GM23338 (cell line): ENCODE data around the gene CBY1. TPM values are rescaled to one million over a fixed set of nuclear protein-coding genes. Genes with fewer than 3 reads are reported as not detected.

Experiments used
- ATAC-seq: fragments of 200-7000 bp; cut with Tn5 transposase; 3 replicates; pipeline ENCODE4 v1.9.1; 2020
- DNase-seq: peaks from one replicate; pipeline ENCODE4 v3.0.0-alpha.2; 2015; ENCODE audit warnings: low spot score
- H2AFZ ChIP-seq: fragments of 200-600 bp; sonication (generic); 2 replicates; pipeline ENCODE4 v1.8.0; 2016; ENCODE audit warnings: antibody characterized with exemption, mild to moderate bottlenecking, moderate library complexity
- H3F3A ChIP-seq: fragments of 200-600 bp; sonication (generic); replicated peaks from 2 replicates; pipeline ENCODE4 v1.8.0; 2017; ENCODE audit warnings: antibody characterized with exemption, mixed run types, low read depth
- H3K27ac ChIP-seq: fragments of 200-600 bp; sonication (generic); 2 replicates; pipeline ENCODE4 v1.6.1; 2016; ENCODE audit warnings: low read depth
- H3K27me3 ChIP-seq: fragments of 200-600 bp; sonication (generic); 2 replicates; pipeline ENCODE4 v1.8.0; 2016; ENCODE audit warnings: mild to moderate bottlenecking, mixed run types, moderate library complexity; ENCODE audit not compliant: insufficient read depth
- H3K36me3 ChIP-seq: fragments of 200-600 bp; sonication (generic); 2 replicates; pipeline ENCODE4 v1.8.0; 2016; ENCODE audit warnings: mild to moderate bottlenecking; ENCODE audit not compliant: insufficient read depth
- H3K4me1 ChIP-seq: fragments of 200-600 bp; sonication (generic); 2 replicates; pipeline ENCODE4 v1.8.0; 2016; ENCODE audit warnings: mild to moderate bottlenecking, moderate library complexity; ENCODE audit not compliant: insufficient read depth
- H3K4me2 ChIP-seq: fragments of 200-600 bp; sonication (generic); 2 replicates; pipeline ENCODE4 v1.7.1; 2017; ENCODE audit warnings: mixed run types
- H3K4me3 ChIP-seq: fragments of 200-600 bp; sonication (generic); 2 replicates; pipeline ENCODE4 v1.6.1; 2016; ENCODE audit warnings: mixed run types
- H3K79me2 ChIP-seq: fragments of 200-600 bp; sonication (generic); replicated peaks from 2 replicates; pipeline ENCODE4 v1.8.0; 2017; ENCODE audit warnings: mild to moderate bottlenecking; ENCODE audit not compliant: insufficient read depth
- H3K9me2 ChIP-seq: fragments of 200-600 bp; sonication (generic); 2 replicates; pipeline ENCODE4 v1.8.0; 2017; ENCODE audit not compliant: insufficient read depth
- H4K20me1 ChIP-seq: fragments of 200-600 bp; sonication (generic); replicated peaks from 2 replicates; pipeline ENCODE4 v1.8.0; 2017; ENCODE audit warnings: mild to moderate bottlenecking; ENCODE audit not compliant: insufficient read depth
- H3K27ac Mint-ChIP-seq: 2 replicates; pipeline ENCODE4 v1.8.0; 2020; ENCODE audit warnings: inconsistent platforms, mild to moderate bottlenecking, moderate library complexity, mixed read lengths
- H3K27me3 Mint-ChIP-seq: 3 replicates; pipeline ENCODE4 v1.8.0; 2022; ENCODE audit warnings: low read depth, mild to moderate bottlenecking, moderate library complexity, mixed read lengths, inconsistent platforms; ENCODE audit not compliant: insufficient read depth, poor library complexity
- H3K36me3 Mint-ChIP-seq: 3 replicates; pipeline ENCODE4 v1.8.0; 2021; ENCODE audit warnings: low read depth, mild to moderate bottlenecking, inconsistent platforms, moderate library complexity, mixed read lengths
- H3K4me1 Mint-ChIP-seq: 3 replicates; pipeline ENCODE4 v1.8.0; 2020; ENCODE audit warnings: mild to moderate bottlenecking, inconsistent platforms, mixed read lengths
- H3K4me3 Mint-ChIP-seq: 3 replicates; pipeline ENCODE4 v1.8.0; 2021; ENCODE audit warnings: moderate library complexity, mild to moderate bottlenecking, inconsistent platforms, mixed read lengths
- H3K9me3 Mint-ChIP-seq: 3 replicates; pipeline ENCODE4 v1.8.0; 2020; ENCODE audit warnings: moderate library complexity, mild to moderate bottlenecking, inconsistent platforms, mixed read lengths
- REST ChIP-seq: IDR thresholded peaks from one replicate; pipeline ENCODE4 v1.6.1; 2018; ENCODE audit warnings: antibody characterized with exemption; ENCODE audit not compliant: unreplicated experiment
- STAT1 ChIP-seq: IDR thresholded peaks from one replicate; pipeline ENCODE4 v1.6.1; 2016; ENCODE audit warnings: antibody characterized with exemption; ENCODE audit not compliant: unreplicated experiment
- polyA plus RNA-seq: library from polyadenylated mRNA; unstranded; fragments of >200 nt; fragmentation: Nextera tagmentation; extraction: Ambion mirVana; gene quantifications from 2 replicates; pipeline ENCODE4 v1.2.1, GENCODE V29; 2016
- total RNA-seq: library from RNA; depleted of rRNA; stranded (reverse); fragments of >200 nt; shearing (Covaris generic); gene quantifications from 2 replicates; pipeline ENCODE4 v1.2.3, GENCODE V29; 2014
- TF ChIP-seq, protein P1 (sequence below): fragments of 250-450 bp; sonication (Bioruptor Pico); IDR thresholded peaks from 2 replicates; pipeline ENCODE4 v1.5.0; 2020; ENCODE audit warnings: mild to moderate bottlenecking, moderate library complexity
- TF ChIP-seq, protein P2 (sequence below), 2 experiments: fragments of 200-600 bp in 1 of 2; sonication (generic) in 1 of 2; conservative IDR thresholded peaks; 2 replicates each; pipeline versions ENCODE4 v1.5.1 to v1.6.1; 2016 to 2017; ENCODE audit warnings: antibody characterized with exemption in 2 of 2, low read depth in 2 of 2, mild to moderate bottlenecking in 2 of 2, moderate library complexity in 1 of 2

Gene CBY1
- total and polyA plus RNA-seq, 2 experiments from 2014 or later = 12.8 to 36.4 TPM

DNA sequence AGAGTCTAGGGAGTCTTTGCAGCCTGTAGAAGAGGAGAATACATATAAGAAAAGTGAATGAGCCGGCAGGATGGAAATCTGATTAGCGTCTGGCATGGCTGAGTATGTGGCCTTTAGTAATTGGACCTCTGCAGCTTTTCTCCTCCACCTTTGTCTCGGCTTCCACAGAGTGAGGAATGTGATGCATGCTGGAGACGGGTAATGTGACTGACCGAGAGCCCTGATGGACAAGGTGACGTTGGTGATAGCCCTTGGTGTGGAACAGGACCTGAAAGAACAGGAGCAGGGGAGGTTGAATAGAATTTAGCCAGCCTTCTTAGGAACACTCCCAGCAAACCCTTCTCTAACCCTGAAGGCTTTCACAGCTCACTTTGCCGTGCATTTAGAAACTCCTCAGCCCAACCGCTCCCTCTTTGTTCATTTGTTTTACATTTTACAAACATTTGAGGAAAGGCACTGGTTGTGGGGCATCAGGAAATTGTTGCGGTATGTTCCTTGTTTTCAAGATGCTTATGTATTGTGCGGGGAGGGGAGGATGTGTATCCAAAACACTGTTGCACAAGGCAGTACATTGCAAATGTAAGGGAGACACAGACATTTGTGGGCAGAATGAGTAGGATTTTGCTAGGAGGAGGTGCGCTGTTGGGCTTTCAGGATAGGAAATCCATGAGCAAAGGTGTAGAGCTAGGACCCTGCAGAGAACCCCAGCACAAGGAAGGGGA is 56.2 kb downstream of the CBY1 start:
- Histone ChIP-seq H3K4me3 (no peak overlapping the region; the same call in 1 of the 2 replicates), H3K27ac (peak overlapping the region; percentile 79), H2AFZ (no peak overlapping the region), H3K79me2 (peaks cover 81% of the 10 kb centered on the region), H3F3A (0 out of 2 replicates have a peak, but pooled peaks cover 4% of the 10 kb centered on the region), H3K27me3 (no peaks in the 10 kb centered on the region), H3K9me2 (no peaks in the 10 kb centered on the region), H3K4me2 (peak overlapping the region; percentile 63; the same call in 1 of the 2 replicates), H3K4me1 (peaks cover 47% of the 10 kb centered on the region), H3K36me3 (peaks cover 22% of the 10 kb centered on the region; the same call in 1 of the 2 replicates), H4K20me1 (peaks cover 58% of the 10 kb centered on the region)
- Mint-ChIP-seq H3K27ac (peak overlapping the region; percentile 83), H3K36me3 (peaks cover 29% of the 10 kb centered on the region), H3K9me3 (no peaks in the 10 kb centered on the region), H3K4me3 (peak overlapping the region; percentile 27; the same call in 1 of the 3 replicates), H3K4me1 (peaks cover 63% of the 10 kb centered on the region), H3K27me3 (peaks cover 7% of the 10 kb centered on the region)
- TF ChIP-seq REST = no peak
- no peak for TF ChIP-seq STAT1
- TF ChIP-seq, protein P1, sequence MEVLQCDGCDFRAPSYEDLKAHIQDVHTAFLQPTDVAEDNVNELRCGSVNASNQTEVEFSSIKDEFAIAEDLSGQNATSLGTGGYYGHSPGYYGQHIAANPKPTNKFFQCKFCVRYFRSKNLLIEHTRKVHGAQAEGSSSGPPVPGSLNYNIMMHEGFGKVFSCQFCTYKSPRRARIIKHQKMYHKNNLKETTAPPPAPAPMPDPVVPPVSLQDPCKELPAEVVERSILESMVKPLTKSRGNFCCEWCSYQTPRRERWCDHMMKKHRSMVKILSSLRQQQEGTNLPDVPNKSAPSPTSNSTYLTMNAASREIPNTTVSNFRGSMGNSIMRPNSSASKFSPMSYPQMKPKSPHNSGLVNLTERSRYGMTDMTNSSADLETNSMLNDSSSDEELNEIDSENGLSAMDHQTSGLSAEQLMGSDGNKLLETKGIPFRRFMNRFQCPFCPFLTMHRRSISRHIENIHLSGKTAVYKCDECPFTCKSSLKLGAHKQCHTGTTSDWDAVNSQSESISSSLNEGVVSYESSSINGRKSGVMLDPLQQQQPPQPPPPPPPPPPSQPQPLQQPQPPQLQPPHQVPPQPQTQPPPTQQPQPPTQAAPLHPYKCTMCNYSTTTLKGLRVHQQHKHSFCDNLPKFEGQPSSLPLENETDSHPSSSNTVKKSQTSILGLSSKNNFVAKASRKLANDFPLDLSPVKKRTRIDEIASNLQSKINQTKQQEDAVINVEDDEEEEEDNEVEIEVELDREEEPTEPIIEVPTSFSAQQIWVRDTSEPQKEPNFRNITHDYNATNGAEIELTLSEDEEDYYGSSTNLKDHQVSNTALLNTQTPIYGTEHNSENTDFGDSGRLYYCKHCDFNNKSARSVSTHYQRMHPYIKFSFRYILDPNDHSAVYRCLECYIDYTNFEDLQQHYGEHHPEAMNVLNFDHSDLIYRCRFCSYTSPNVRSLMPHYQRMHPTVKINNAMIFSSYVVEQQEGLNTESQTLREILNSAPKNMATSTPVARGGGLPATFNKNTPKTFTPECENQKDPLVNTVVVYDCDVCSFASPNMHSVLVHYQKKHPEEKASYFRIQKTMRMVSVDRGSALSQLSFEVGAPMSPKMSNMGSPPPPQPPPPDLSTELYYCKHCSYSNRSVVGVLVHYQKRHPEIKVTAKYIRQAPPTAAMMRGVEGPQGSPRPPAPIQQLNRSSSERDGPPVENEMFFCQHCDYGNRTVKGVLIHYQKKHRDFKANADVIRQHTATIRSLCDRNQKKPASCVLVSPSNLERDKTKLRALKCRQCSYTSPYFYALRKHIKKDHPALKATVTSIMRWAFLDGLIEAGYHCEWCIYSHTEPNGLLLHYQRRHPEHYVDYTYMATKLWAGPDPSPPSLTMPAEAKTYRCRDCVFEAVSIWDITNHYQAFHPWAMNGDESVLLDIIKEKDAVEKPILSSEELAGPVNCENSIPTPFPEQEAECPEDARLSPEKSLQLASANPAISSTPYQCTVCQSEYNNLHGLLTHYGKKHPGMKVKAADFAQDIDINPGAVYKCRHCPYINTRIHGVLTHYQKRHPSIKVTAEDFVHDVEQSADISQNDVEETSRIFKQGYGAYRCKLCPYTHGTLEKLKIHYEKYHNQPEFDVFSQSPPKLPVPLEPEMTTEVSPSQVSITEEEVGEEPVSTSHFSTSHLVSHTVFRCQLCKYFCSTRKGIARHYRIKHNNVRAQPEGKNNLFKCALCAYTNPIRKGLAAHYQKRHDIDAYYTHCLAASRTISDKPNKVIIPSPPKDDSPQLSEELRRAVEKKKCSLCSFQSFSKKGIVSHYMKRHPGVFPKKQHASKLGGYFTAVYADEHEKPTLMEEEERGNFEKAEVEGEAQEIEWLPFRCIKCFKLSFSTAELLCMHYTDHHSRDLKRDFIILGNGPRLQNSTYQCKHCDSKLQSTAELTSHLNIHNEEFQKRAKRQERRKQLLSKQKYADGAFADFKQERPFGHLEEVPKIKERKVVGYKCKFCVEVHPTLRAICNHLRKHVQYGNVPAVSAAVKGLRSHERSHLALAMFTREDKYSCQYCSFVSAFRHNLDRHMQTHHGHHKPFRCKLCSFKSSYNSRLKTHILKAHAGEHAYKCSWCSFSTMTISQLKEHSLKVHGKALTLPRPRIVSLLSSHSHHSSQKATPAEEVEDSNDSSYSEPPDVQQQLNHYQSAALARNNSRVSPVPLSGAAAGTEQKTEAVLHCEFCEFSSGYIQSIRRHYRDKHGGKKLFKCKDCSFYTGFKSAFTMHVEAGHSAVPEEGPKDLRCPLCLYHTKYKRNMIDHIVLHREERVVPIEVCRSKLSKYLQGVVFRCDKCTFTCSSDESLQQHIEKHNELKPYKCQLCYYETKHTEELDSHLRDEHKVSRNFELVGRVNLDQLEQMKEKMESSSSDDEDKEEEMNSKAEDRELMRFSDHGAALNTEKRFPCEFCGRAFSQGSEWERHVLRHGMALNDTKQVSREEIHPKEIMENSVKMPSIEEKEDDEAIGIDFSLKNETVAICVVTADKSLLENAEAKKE (CRISPR knock-in tag) = no peak
- TF ChIP-seq, protein P2, sequence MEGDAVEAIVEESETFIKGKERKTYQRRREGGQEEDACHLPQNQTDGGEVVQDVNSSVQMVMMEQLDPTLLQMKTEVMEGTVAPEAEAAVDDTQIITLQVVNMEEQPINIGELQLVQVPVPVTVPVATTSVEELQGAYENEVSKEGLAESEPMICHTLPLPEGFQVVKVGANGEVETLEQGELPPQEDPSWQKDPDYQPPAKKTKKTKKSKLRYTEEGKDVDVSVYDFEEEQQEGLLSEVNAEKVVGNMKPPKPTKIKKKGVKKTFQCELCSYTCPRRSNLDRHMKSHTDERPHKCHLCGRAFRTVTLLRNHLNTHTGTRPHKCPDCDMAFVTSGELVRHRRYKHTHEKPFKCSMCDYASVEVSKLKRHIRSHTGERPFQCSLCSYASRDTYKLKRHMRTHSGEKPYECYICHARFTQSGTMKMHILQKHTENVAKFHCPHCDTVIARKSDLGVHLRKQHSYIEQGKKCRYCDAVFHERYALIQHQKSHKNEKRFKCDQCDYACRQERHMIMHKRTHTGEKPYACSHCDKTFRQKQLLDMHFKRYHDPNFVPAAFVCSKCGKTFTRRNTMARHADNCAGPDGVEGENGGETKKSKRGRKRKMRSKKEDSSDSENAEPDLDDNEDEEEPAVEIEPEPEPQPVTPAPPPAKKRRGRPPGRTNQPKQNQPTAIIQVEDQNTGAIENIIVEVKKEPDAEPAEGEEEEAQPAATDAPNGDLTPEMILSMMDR (conservative IDR thresholded peaks at IDR 0.05; ENCODE audit: low read depth in 2 of 2) = no peak
- DNase-seq (peak; percentile 43), ATAC-seq (peak; percentile 53)
